Gastroesophageal sphincter (tissue), 4 donors: Measurements from ENCODE around the gene SESN3. TPM values are rescaled to one million over a fixed set of nuclear protein-coding genes. Genes with fewer than 3 reads are reported as not detected.

ENCODE experiments used
- ATAC-seq: fragments of 150-250 bp; one replicate; pipeline ENCODE4 v1.9.1; 2016; ENCODE audit warnings: mild to moderate bottlenecking, moderate library complexity
- H3K27ac ChIP-seq, 4 donors: fragments of 200-600 bp; sonication (generic) in 3 of 4; 1 replicate in 3 of 4; 2 replicates in 1 of 4; pipeline ENCODE4 v1.5.1; 2016 to 2019
- H3K27me3 ChIP-seq: fragments of 200-600 bp; sonication (generic); one replicate; pipeline ENCODE4 v1.5.1; 2019
- H3K36me3 ChIP-seq, 2 donors: fragments of 200-600 bp; sonication (generic); one replicate each; pipeline ENCODE4 v1.5.1; 2019; ENCODE audit warnings: control low read depth in 1 of 2
- H3K4me1 ChIP-seq, 3 donors: fragments of 200-600 bp; sonication (generic); 1 replicate in 2 of 3; 2 replicates in 1 of 3; pipeline ENCODE4 v1.5.1; 2016 to 2019; ENCODE audit warnings: control low read depth in 2 of 3
- H3K4me3 ChIP-seq, 2 donors: fragments of 200-600 bp; sonication (generic); one replicate each; pipeline ENCODE4 v1.5.1; 2019; ENCODE audit warnings: mild to moderate bottlenecking in 1 of 2, moderate library complexity in 1 of 2
- H3K9me3 ChIP-seq, 3 donors: fragments of 200-600 bp; sonication (generic); one replicate each; pipeline ENCODE4 v1.5.1; 2017 to 2019; ENCODE audit warnings: control low read depth in 2 of 3
- CTCF ChIP-seq, 4 experiments: fragments of 200-600 bp in 2 of 4; fragments of 450-650 bp in 2 of 4; sonication (generic) in 1 of 4; IDR thresholded peaks; one replicate each; pipeline ENCODE4 v1.5.1; 2017 to 2019; ENCODE audit warnings: antibody characterized with exemption in 4 of 4, mild to moderate bottlenecking in 2 of 4, moderate library complexity in 2 of 4
- EP300 ChIP-seq: sonication (generic); formaldehyde crosslinking; IDR thresholded peaks from one replicate; pipeline ENCODE4 v1.6.1; 2017; ENCODE audit warnings: antibody characterized with exemption, mild to moderate bottlenecking
- POLR2A ChIP-seq, 2 donors: fragments of 450-650 bp; IDR thresholded peaks; one replicate each; pipeline ENCODE4 v1.6.1; 2017; ENCODE audit warnings: antibody characterized with exemption in 2 of 2, mild to moderate bottlenecking in 2 of 2, moderate library complexity in 1 of 2
- POLR2AphosphoS5 ChIP-seq: sonication (generic); formaldehyde crosslinking; IDR thresholded peaks from one replicate; pipeline ENCODE4 v1.6.1; 2017; ENCODE audit warnings: antibody characterized with exemption
- WGBS, 2 donors: methylation state at CpG; one replicate each; pipeline ENCODE4 v1.1.5; 2018; ENCODE audit warnings: low coverage in 1 of 2; 5-methylcytosine and 5-hydroxymethylcytosine counted together
- total RNA-seq, 4 donors: library from RNA; depleted of rRNA; stranded (reverse); fragments of >200 nt; gene quantifications; one replicate each; pipeline ENCODE4 v1.1.0, GENCODE V29; 2016

Gene SESN3
- total RNA-seq, 4 donors from 2014 or later, result 24.5 to 32.8 (median 28.8) TPM

DNA sequence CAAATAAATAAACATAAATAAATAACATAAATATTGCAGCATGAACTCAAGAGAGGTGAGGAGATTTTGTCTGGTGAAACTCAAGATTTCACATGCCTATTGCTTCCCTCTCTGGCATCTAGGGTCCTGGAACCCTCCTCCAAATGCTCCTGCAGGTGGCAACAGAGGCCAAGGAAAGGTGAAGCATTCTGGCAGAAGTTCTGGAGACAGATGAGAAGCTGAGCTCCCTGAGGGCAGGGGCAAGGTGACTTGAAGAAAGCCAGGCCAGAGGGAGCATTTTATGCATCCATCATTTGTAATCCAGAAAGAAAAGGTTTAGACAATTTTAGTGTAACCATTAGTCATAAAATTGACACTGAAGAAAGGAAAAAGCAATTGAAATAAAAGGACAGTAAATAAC lies 76.5 kb downstream of the SESN3 start:
- no peak overlapping the region for H3K4me3 ChIP-seq
- peak in 3 of 4 experiments; percentile 31 to 57 (median 45) for TF ChIP-seq CTCF (IDR thresholded peaks at IDR 0.05)
- no peak for TF ChIP-seq EP300
- no peaks in the 10 kb centered on the region for H3K27me3 ChIP-seq
- ATAC-seq, result no peak
- H3K27ac ChIP-seq, result no peak overlapping the region
- H3K4me1 ChIP-seq, result peaks cover 7 to 71% (median 7%) of the 10 kb centered on the region in 3 donors
- H3K36me3 ChIP-seq, result no peaks in the 10 kb centered on the region
- H3K9me3 ChIP-seq, result no peaks in the 10 kb centered on the region

- peaks cover 7 to 69% (median 7%) of the 10 kb centered on the region in 3 donors for H3K4me1 ChIP-seq
Measured at GRCh38 chr11:95153857-95154246, 77.2 kb downstream of the SESN3 start.

DNA sequence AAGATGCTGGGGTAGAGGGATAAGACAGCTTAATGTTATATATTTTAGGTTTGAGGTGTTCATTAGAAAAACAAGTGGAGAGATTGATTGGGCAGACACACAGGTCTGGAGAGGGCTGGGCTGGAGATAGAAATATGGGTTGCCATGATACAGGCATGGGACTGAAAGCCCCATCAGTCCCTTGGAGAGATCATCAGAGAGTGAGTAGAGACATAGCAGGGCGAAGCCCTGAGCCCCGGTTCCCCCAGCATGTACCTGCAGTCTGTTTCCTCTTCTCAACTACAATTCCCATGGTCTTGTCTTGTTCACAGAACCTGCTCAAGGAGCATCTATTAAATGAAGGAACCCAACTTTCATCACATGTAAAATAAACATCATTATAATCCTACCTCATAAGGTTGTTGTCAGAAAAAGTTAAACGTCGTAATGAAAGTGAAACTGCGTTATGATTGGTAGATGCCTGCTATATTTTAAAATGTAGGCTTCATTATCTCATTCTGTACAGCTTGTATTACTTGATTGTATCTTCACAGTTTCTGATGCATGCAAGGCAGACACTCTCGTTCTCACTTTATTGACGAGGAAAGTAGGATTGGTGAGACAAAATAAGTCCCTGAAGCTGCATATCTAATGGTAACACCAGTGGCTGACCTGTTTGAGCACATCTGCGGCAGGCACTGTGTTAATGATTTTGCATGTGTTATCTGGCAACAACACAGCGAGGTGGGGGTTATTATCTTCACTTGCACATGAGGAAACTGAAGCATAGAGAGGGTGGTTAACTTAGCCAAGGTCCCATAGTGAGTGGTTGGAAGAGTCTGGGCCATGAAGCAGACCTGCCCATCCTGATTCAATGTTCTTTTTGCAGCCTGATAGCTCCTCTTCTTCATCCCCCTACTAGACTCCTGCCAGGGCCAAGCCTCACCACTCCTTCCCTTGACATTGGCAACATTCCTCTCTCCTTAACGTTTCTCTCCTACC lies 77.8 kb downstream of the SESN3 start:
- H3K27ac ChIP-seq, result no peak overlapping the region

More at GRCh38 chr11:95153857-95154246, 77.2 kb downstream of the SESN3 start:
- H3K9me3 ChIP-seq, result no peaks in the 10 kb centered on the region
- TF ChIP-seq POLR2AphosphoS5 (no peak), CTCF (IDR thresholded peaks at IDR 0.05) (no peak), POLR2A (IDR thresholded peaks at IDR 0.05) (no peak), EP300 (no peak)
- WGBS, 2 donors, result 100% methylated on average over 1 of the region's 1 CpG; no CpG with 5 or more reads in 1 of the 2 donors
- no peak for ATAC-seq
- H3K27me3 ChIP-seq, result no peaks in the 10 kb centered on the region
- H3K36me3 ChIP-seq, result no peaks in the 10 kb centered on the region
- no peak overlapping the region for H3K27ac ChIP-seq
- no peak overlapping the region for H3K4me3 ChIP-seq

DNA sequence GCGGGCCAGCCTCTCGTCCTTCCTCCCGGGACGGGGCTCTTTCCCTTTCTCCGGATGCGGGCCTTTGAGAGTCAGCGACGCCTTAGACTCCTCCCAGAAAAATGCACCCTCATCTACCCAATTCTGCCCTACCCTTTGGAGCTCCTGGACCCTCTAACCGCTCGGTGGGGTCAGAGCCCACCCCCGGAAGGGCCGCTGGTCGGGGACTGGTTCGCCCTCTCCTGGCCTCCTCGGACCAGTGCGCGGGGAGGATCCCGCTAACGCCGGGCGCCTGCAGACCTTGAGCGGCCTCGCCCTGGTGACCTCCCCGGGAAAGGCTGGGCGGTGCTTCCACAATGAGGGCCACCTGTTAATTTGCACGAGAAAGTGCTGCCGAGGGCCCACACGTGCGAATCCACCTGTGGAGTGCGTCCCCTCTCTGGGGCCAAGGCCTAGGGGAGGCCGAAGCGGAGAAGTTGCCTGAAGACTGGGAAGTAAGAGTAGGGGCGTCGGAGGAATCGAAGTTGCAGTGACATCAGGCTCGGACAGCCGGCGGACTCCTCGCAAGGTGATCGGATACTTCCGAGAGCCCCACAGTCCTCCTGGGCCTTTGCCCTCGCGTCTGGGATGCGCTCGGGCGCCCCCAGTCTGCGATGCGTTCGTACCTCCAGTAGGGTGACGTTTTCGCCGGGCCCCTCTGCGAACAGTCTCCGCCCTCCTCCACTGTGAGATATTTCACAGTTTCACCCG lies 79.9 kb downstream of the SESN3 start:
- Histone ChIP-seq H3K27me3 (no peaks in the 10 kb centered on the region), H3K4me1 (peaks cover 3 to 66% (median 4%) of the 10 kb centered on the region in 3 donors), H3K36me3 (no peaks in the 10 kb centered on the region), H3K27ac (peak overlapping the region; percentile 34 to 89 (median 81)), H3K4me3 (peak overlapping the region; percentile 46 to 54), H3K9me3 (no peaks in the 10 kb centered on the region)
- TF ChIP-seq CTCF (IDR thresholded peaks at IDR 0.05) (peak; percentile 63 to 98 (median 86)), POLR2AphosphoS5 (peak; percentile 41), POLR2A (IDR thresholded peaks at IDR 0.05) (peak; percentile 29 to 39), EP300 (no peak)
- peak; percentile 91 for ATAC-seq
- WGBS, 2 donors, result 0 to 2% methylated on average over 4 to 21 of the region's 55 CpGs

More for the DNA sequence above, 77.8 kb downstream of the SESN3 start:
- H3K9me3 ChIP-seq, result no peaks in the 10 kb centered on the region
- H3K4me3 ChIP-seq, result no peak overlapping the region
- TF ChIP-seq POLR2A (IDR thresholded peaks at IDR 0.05) (no peak), EP300 (no peak), CTCF (IDR thresholded peaks at IDR 0.05) (no peak), POLR2AphosphoS5 (no peak)
- WGBS, 2 donors, result 62 to 70% methylated on average over 7 to 10 of the region's 10 CpGs
- H3K36me3 ChIP-seq, result no peaks in the 10 kb centered on the region
- no peak for ATAC-seq
- peaks cover 7 to 72% (median 7%) of the 10 kb centered on the region in 3 donors for H3K4me1 ChIP-seq
- H3K27me3 ChIP-seq, result no peaks in the 10 kb centered on the region
